SK-N-MC (cell line): Measurements from ENCODE around the gene CHST9.

Experiments
- EZH2 ChIP-seq: fragments of 200-600 bp; sonication (generic); IDR thresholded peaks from one replicate; pipeline ENCODE4 v1.6.1; 2017; ENCODE audit warnings: antibody characterized with exemption
- FOXP2 ChIP-seq: optimal IDR thresholded peaks from 2 replicates; pipeline ENCODE3; 2011; ENCODE audit warnings: mild to moderate bottlenecking, moderate library complexity; ENCODE audit not compliant: insufficient read depth; ENCODE audit errors: extremely low read length, control extremely low read depth
- POLR2AphosphoS5 ChIP-seq: IDR thresholded peaks from 2 replicates; pipeline ENCODE4 v1.6.1; 2012; ENCODE audit warnings: mild to moderate bottlenecking, low read depth, low read length, borderline replicate concordance

- TF ChIP-seq EZH2 (no peak), POLR2AphosphoS5 (no peak), FOXP2 (no peak)
These were observed 127.4 kb downstream of the CHST9 start for GRCh38 chr18:27057519-27058234.
